HEK293 (cell line): ENCODE measurements around the gene KRT81.

Source experiments
- CTCF ChIA-PET: fragments of 350-600 bp; formaldehyde crosslinking; extraction: SDS; loops from one replicate; lab custom pipeline; 2021; ENCODE audit warnings: antibody characterized with exemption; lab: Yijun Ruan, JAX
- POLR2A ChIA-PET: fragments of 300-600 bp; formaldehyde crosslinking; extraction: SDS; loops from one replicate; lab custom pipeline; 2020; ENCODE audit warnings: antibody characterized with exemption, inconsistent platforms; lab: Yijun Ruan, JAX
- H3K27ac ChIP-seq: fragments of 200-500 bp; sonication (Bioruptor generic); 2 replicates; pipeline ENCODE4 v1.5.1; 2014; ENCODE audit warnings: low read depth, low read length, control low read depth, inconsistent platforms; ENCODE audit errors: extremely low read depth
- H3K36me3 ChIP-seq, 2 experiments: fragments of 200-500 bp in 1 of 2; sonication (Bioruptor generic) in 1 of 2; 1 replicate in 1 of 2; 2 replicates in 1 of 2; pipeline ENCODE4 v1.5.1; 2014 to 2017; ENCODE audit warnings: inconsistent platforms in 2 of 2, low read length in 2 of 2; ENCODE audit not compliant: control insufficient read depth in 2 of 2, insufficient read depth in 1 of 2
- H3K4me1 ChIP-seq: fragments of 200-500 bp; sonication (Bioruptor generic); 2 replicates; pipeline ENCODE4 v1.5.1; 2014; ENCODE audit warnings: mild to moderate bottlenecking, low read length, inconsistent platforms; ENCODE audit not compliant: control insufficient read depth, insufficient read depth
- H3K4me3 ChIP-seq: 2 replicates; pipeline ENCODE4 v1.5.1; 2011; ENCODE audit warnings: low read depth, mild to moderate bottlenecking, control low read depth, low read length, moderate library complexity
- H3K9me3 ChIP-seq: fragments of 200-500 bp; sonication (Bioruptor generic); 2 replicates; pipeline ENCODE4 v1.5.1; 2014; ENCODE audit warnings: low read depth, low read length, inconsistent platforms; ENCODE audit not compliant: control insufficient read depth, insufficient read depth
- BCL6B ChIP-seq: fragments of 450-650 bp; formaldehyde crosslinking; IDR thresholded peaks from 2 replicates; pipeline ENCODE4 v1.5.1; 2017; ENCODE audit warnings: missing biosample characterization, missing genetic modification characterization
- GLIS1 ChIP-seq: fragments of 450-650 bp; formaldehyde crosslinking; IDR thresholded peaks from 2 replicates; pipeline ENCODE4 v1.5.1; 2016; ENCODE audit warnings: missing biosample characterization, missing genetic modification characterization
- MEIS1 ChIP-seq: sonication (generic); formaldehyde crosslinking; IDR thresholded peaks from 2 replicates; pipeline ENCODE4 v1.8.1; 2022; ENCODE audit warnings: missing genetic modification reagents, mild to moderate bottlenecking, borderline replicate concordance
- OVOL3 ChIP-seq: fragments of 450-650 bp; formaldehyde crosslinking; IDR thresholded peaks from 2 replicates; pipeline ENCODE4 v1.5.1; 2016; ENCODE audit warnings: missing biosample characterization, missing genetic modification characterization
- PRDM1 ChIP-seq: fragments of 450-650 bp; formaldehyde crosslinking; IDR thresholded peaks from 2 replicates; pipeline ENCODE4; 2016; ENCODE audit warnings: missing biosample characterization, missing genetic modification characterization
- SETDB1 ChIP-seq: IDR thresholded peaks from one replicate; pipeline ENCODE4 v1.6.1; 2017; ENCODE audit warnings: mild to moderate bottlenecking, low read length, moderate library complexity, mixed read lengths; ENCODE audit not compliant: insufficient read length
- SP2 ChIP-seq: fragments of 450-650 bp; formaldehyde crosslinking; IDR thresholded peaks from 2 replicates; pipeline ENCODE4 v1.5.1; 2016; ENCODE audit warnings: missing biosample characterization, missing genetic modification characterization
- ZBTB1 ChIP-seq: fragments of 450-650 bp; formaldehyde crosslinking; IDR thresholded peaks from 2 replicates; pipeline ENCODE4 v1.5.1; 2016; ENCODE audit warnings: missing biosample characterization, missing genetic modification characterization
- ZBTB17 ChIP-seq: fragments of 450-650 bp; formaldehyde crosslinking; IDR thresholded peaks from 2 replicates; pipeline ENCODE4 v1.5.1; 2016; ENCODE audit warnings: missing biosample characterization, missing genetic modification characterization
- ZBTB20 ChIP-seq: fragments of 450-650 bp; formaldehyde crosslinking; IDR thresholded peaks from 2 replicates; pipeline ENCODE4 v1.5.1; 2016; ENCODE audit warnings: missing biosample characterization, missing genetic modification characterization
- ZFP37 ChIP-seq: fragments of 450-650 bp; formaldehyde crosslinking; IDR thresholded peaks from 2 replicates; pipeline ENCODE4 v1.5.1; 2016; ENCODE audit warnings: missing biosample characterization, missing genetic modification characterization
- ZNF133 ChIP-seq: fragments of 450-650 bp; formaldehyde crosslinking; IDR thresholded peaks from 2 replicates; pipeline ENCODE4 v1.5.1; 2016; ENCODE audit warnings: missing biosample characterization, missing genetic modification characterization
- ZNF530 ChIP-seq: fragments of 450-650 bp; formaldehyde crosslinking; IDR thresholded peaks from 2 replicates; pipeline ENCODE4 v1.5.1; 2016; ENCODE audit warnings: low read depth, missing biosample characterization, missing genetic modification characterization
- ZNF692 ChIP-seq: fragments of 450-650 bp; formaldehyde crosslinking; IDR thresholded peaks from 2 replicates; pipeline ENCODE4 v1.5.1; 2016; ENCODE audit warnings: missing biosample characterization, missing genetic modification characterization
- ZNF791 ChIP-seq: fragments of 450-650 bp; formaldehyde crosslinking; IDR thresholded peaks from 2 replicates; pipeline ENCODE4 v1.5.1; 2016; ENCODE audit warnings: missing biosample characterization, missing genetic modification characterization
- ZNF843 ChIP-seq: fragments of 450-650 bp; formaldehyde crosslinking; IDR thresholded peaks from 2 replicates; pipeline ENCODE4 v1.5.1; 2016; ENCODE audit warnings: missing biosample characterization, missing genetic modification characterization
- ZSCAN5A ChIP-seq: fragments of 450-650 bp; formaldehyde crosslinking; IDR thresholded peaks from 2 replicates; pipeline ENCODE4 v1.5.1; 2016; ENCODE audit warnings: missing biosample characterization, missing genetic modification characterization

KRT81 gene

GRCh38 chr12:52291267-52291935 lies at the start of gene KRT81:
KRT81 (minus strand) TSS chr12:52291534; CDS start chr12:52291465, 69 bp downstream.
- H3K4me1 ChIP-seq, result no peaks in the 10 kb centered on the region
- POLR2A ChIA-PET, result no interaction called here
- H3K4me3 ChIP-seq, result no peak within 1 kb of the TSS
- TF ChIP-seq ZSCAN5A, result no peak
- no peak for TF ChIP-seq ZFP37 (tag by site-specific recombination)
- TF ChIP-seq, all 188 proteins: peak for 0
- no peak within 1 kb of the TSS for H3K27ac ChIP-seq
- CTCF ChIA-PET, result interaction anchor here (1.3 to 1.5 kb wide), 3 partner anchors 12 to 24 kb away, joined by 3 to 9 read pairs (median 8); no protein-coding TSS in a partner anchor
- H3K36me3 ChIP-seq, result no peaks in the 10 kb centered on the region
- no peaks in the 10 kb centered on the region for H3K9me3 ChIP-seq

- Histone ChIP-seq H3K4me3 (no peak overlapping the region), H3K9me3 (no peaks in the 10 kb centered on the region), H3K4me1 (0 out of 2 replicates have a peak, but pooled peaks cover 2% of the 10 kb centered on the region), H3K27ac (no peak overlapping the region), H3K36me3 (no peaks in the 10 kb centered on the region)
- TF ChIP-seq ZNF530 (tag by site-specific recombination) (no peak), GLIS1 (tag by site-specific recombination) (no peak), OVOL3 (tag by site-specific recombination) (no peak), ZNF843 (tag by site-specific recombination) (no peak), SP2 (tag by site-specific recombination) (no peak), MEIS1 (0 out of 2 replicates have a peak, but pooled peaks have one; percentile 42), PRDM1 (tag by site-specific recombination) (no peak)
- POLR2A ChIA-PET, result no interaction called here
- CTCF ChIA-PET, result interaction anchor here (0.7 to 5.4 kb wide), 7 partner anchors 11 to 541 kb away, joined by 3 to 49 read pairs (median 3); no protein-coding TSS in a partner anchor
These were observed 47.1 kb upstream of the KRT81 start for GRCh38 chr12:52338241-52338960.

GRCh38 chr12:52337054-52337453 lies 45.7 kb upstream of the KRT81 start:
- Histone ChIP-seq H3K27ac (no peak overlapping the region), H3K4me3 (no peak overlapping the region), H3K36me3 (no peaks in the 10 kb centered on the region), H3K4me1 (0 out of 2 replicates have a peak, but pooled peaks cover 2% of the 10 kb centered on the region), H3K9me3 (no peaks in the 10 kb centered on the region)
- CTCF ChIA-PET, result interaction anchor here (0.9 to 5.4 kb wide), 7 partner anchors 10 to 198 kb away, joined by 3 to 49 read pairs (median 3); no protein-coding TSS in a partner anchor
- no peak for TF ChIP-seq ZBTB20 (tag by site-specific recombination)
- peak; percentile 24; the same call in 1 of the 2 replicates for TF ChIP-seq BCL6B
- no peak for TF ChIP-seq ZBTB1 (tag by site-specific recombination)
- TF ChIP-seq ZBTB17 (tag by site-specific recombination), result no peak
- peak; percentile 66 for TF ChIP-seq SETDB1
- TF ChIP-seq ZNF692 (tag by site-specific recombination), result no peak
- TF ChIP-seq ZNF133, result no peak
- no peak for TF ChIP-seq ZNF791 (tag by site-specific recombination)
- POLR2A ChIA-PET, result interaction anchor here (0.5 to 1.6 kb wide), 3 partner anchors 10 to 611 kb away, joined by 4 to 8 read pairs (median 5); no protein-coding TSS in a partner anchor
